K562 (cell line): Measurements from ENCODE around the gene SLC35E1. TPM values are rescaled to one million over a fixed set of nuclear protein-coding genes. Genes with fewer than 3 reads are reported as not detected.
A peak's percentile ranks its signal among the peaks of the same experiment; 100 is the strongest.

Experiments
- ATAC-seq: fragments of 200-7000 bp; cut with Tn5 transposase; 3 replicates; pipeline ENCODE4 v1.9.1; 2020; ENCODE audit warnings: moderate library complexity
- BruUV-seq: library from RNA; stranded (reverse); fragments of 400-500 nt; replicated peaks from 2 replicates; lab custom pipeline; 2021; lab: Mats Ljungman, UMichigan
- CTCF ChIA-PET: fragments of 300-600 bp; formaldehyde crosslinking; extraction: SDS; loops from one replicate; lab custom pipeline; 2021; ENCODE audit warnings: low intra/inter-chr PET ratio; lab: Yijun Ruan, JAX
- POLR2A ChIA-PET: fragments of 300-600, 350-650 bp; sonication (Branson Sonifier 250); formaldehyde crosslinking; extraction: SDS; loops from one replicate; lab custom pipeline; 2021; ENCODE audit warnings: antibody characterized with exemption, inconsistent platforms; lab: Yijun Ruan, JAX
- DNase-seq, 4 experiments: peaks; one replicate each; pipeline versions ENCODE4 v3.0.0 to v3.0.0-alpha.2; 2011 to 2018; ENCODE audit warnings: low spot score in 3 of 4, mixed read lengths in 3 of 4; ENCODE audit errors: extremely low read depth in 1 of 4
- FAIRE-seq: peaks from 2 replicates; lab custom pipeline; 2011; peaks lifted over from hg19 to GRCh38; lab: Jason Lieb, UNC
- H2AFZ ChIP-seq: 2 replicates; pipeline ENCODE4 v1.6.0; 2011; ENCODE audit warnings: low read depth, low read length, control low read depth, inconsistent platforms
- H3K27ac ChIP-seq: fragments of 200-600 bp; 3 replicates; pipeline ENCODE4 v1.8.0; 2011; ENCODE audit warnings: low read depth, mild to moderate bottlenecking, control low read depth, inconsistent platforms, low read length, moderate library complexity, mixed read lengths; ENCODE audit errors: extremely low read depth
- H3K27me3 ChIP-seq, 2 experiments: fragments of 300-600 bp in 1 of 2; 2 replicates in 1 of 2; 3 replicates in 1 of 2; pipeline versions ENCODE4 v1.6.0 to v1.8.0; 2011; ENCODE audit warnings: inconsistent platforms in 2 of 2, low read length in 2 of 2, mild to moderate bottlenecking in 1 of 2, mixed read lengths in 1 of 2, moderate library complexity in 1 of 2; ENCODE audit not compliant: control insufficient read depth in 2 of 2, insufficient read depth in 2 of 2
- H3K36me3 ChIP-seq: fragments of 300-600 bp; 3 replicates; pipeline ENCODE4 v1.8.0; 2011; ENCODE audit warnings: mild to moderate bottlenecking, low read length, inconsistent platforms; ENCODE audit not compliant: control insufficient read depth, insufficient read depth
- H3K4me1 ChIP-seq, 2 experiments: fragments of 200-600 bp in 1 of 2; replicated peaks in 1 of 2; 2 replicates in 1 of 2; 3 replicates in 1 of 2; pipeline versions ENCODE4 v1.5.1 to v1.8.0; 2011; ENCODE audit warnings: inconsistent platforms in 2 of 2, low read length in 2 of 2, mild to moderate bottlenecking in 1 of 2, mixed read lengths in 1 of 2, moderate library complexity in 1 of 2; ENCODE audit not compliant: control insufficient read depth in 2 of 2, insufficient read depth in 2 of 2
- H3K4me2 ChIP-seq: 2 replicates; pipeline ENCODE4 v1.6.1; 2011; ENCODE audit warnings: low read length, control low read depth, inconsistent platforms, mixed read lengths; ENCODE audit not compliant: insufficient read depth
- H3K4me3 ChIP-seq: fragments of 200-600 bp; sonication (generic), shearing (Covaris generic); 2 replicates; pipeline ENCODE4 v1.5.1; 2016; ENCODE audit warnings: control low read depth, inconsistent platforms
- H3K79me2 ChIP-seq: fragments of 200-600 bp; 3 replicates; pipeline ENCODE4 v1.8.0; 2011; ENCODE audit warnings: low read length, inconsistent platforms; ENCODE audit not compliant: control insufficient read depth, insufficient read depth
- H3K9ac ChIP-seq, 2 experiments: 2 replicates each; pipeline versions ENCODE4 v1.6.0 to v1.6.1; 2011; ENCODE audit warnings: low read depth in 2 of 2, low read length in 2 of 2, control low read depth in 1 of 2, inconsistent platforms in 1 of 2, mild to moderate bottlenecking in 1 of 2, mixed read lengths in 1 of 2; ENCODE audit not compliant: insufficient read depth in 1 of 2
- H3K9me1 ChIP-seq: one replicate; pipeline ENCODE4 v1.6.0; 2011; ENCODE audit warnings: inconsistent platforms, mild to moderate bottlenecking, low read length, moderate library complexity; ENCODE audit not compliant: control insufficient read depth, insufficient read depth
- H3K9me3 ChIP-seq: replicated peaks from 2 replicates; pipeline ENCODE4 v1.5.1; 2011; ENCODE audit warnings: low read depth, low read length, inconsistent platforms; ENCODE audit not compliant: control insufficient read depth, insufficient read depth
- H4K20me1 ChIP-seq: replicated peaks from 2 replicates; pipeline ENCODE4 v1.6.1; 2011; ENCODE audit warnings: low read length, inconsistent platforms, mixed read lengths; ENCODE audit not compliant: control insufficient read depth, insufficient read depth
- CAMTA2 ChIP-seq: fragments of 250-450 bp; sonication (Bioruptor Pico); conservative IDR thresholded peaks from 2 replicates; pipeline ENCODE4 v1.5.1; 2022
- CBX2 ChIP-seq: fragments of 200-600 bp; sonication (generic); IDR thresholded peaks from one replicate; pipeline ENCODE4 v1.6.1; 2012; ENCODE audit warnings: mild to moderate bottlenecking, low read length, inconsistent platforms; ENCODE audit not compliant: insufficient read depth, poor library complexity, severe bottlenecking
- DPF2 ChIP-seq: fragments of 450-650 bp; IDR thresholded peaks from 2 replicates; pipeline ENCODE4 v1.6.1; 2016
- IFI16 ChIP-seq: fragments of 250-450 bp; sonication (Bioruptor Pico); IDR thresholded peaks from 2 replicates; pipeline ENCODE4 v2.1.2; 2022; ENCODE audit warnings: mild to moderate bottlenecking, inconsistent platforms
- MAFK ChIP-seq: IDR thresholded peaks from 2 replicates; pipeline ENCODE4 v1.6.1; 2011; ENCODE audit warnings: low read length, improper control_type of control experiment
- MEIS2 ChIP-seq: fragments of 450-650 bp; IDR thresholded peaks from 2 replicates; pipeline ENCODE4 v1.6.1; 2014; ENCODE audit warnings: mild to moderate bottlenecking; ENCODE audit not compliant: partially characterized antibody
- MYNN ChIP-seq, 2 experiments: sonication (generic); formaldehyde crosslinking in 1 of 2; IDR thresholded peaks; 2 replicates each; pipeline versions ENCODE4 v1.5.0 to v1.6.1; 2016 to 2020; ENCODE audit warnings: antibody characterized with exemption in 1 of 2, missing genetic modification reagents in 1 of 2
- NR2C2 ChIP-seq, 2 experiments: fragments of 200-800 bp in 1 of 2; sonication (Bioruptor generic) in 1 of 2; sonication (generic) in 1 of 2; formaldehyde crosslinking in 1 of 2; IDR thresholded peaks; 2 replicates each; pipeline versions ENCODE4 v1.6.1 to v1.8.0; 2016 to 2022; ENCODE audit warnings: mild to moderate bottlenecking in 1 of 2, missing compliant biosample characterization in 1 of 2, missing genetic modification characterization in 1 of 2, missing genetic modification reagents in 1 of 2
- NUFIP1 ChIP-seq: fragments of 450-650 bp; IDR thresholded peaks from 2 replicates; pipeline ENCODE4 v1.6.1; 2018; ENCODE audit not compliant: partially characterized antibody
- POLR2A ChIP-seq: fragments of 450-650 bp; conservative IDR thresholded peaks from 2 replicates; pipeline ENCODE4 v1.6.1; 2016
- POLR2B ChIP-seq: fragments of 450-650 bp; IDR thresholded peaks from 2 replicates; pipeline ENCODE4 v1.6.1; 2018; ENCODE audit warnings: low read depth; ENCODE audit not compliant: partially characterized antibody
- POLR2G ChIP-seq: fragments of 200-400 bp; formaldehyde crosslinking; IDR thresholded peaks from 2 replicates; pipeline ENCODE4 v1.6.1; 2017; ENCODE audit warnings: low read depth, mild to moderate bottlenecking, antibody characterized with exemption, low read length, moderate library complexity
- RBM22 ChIP-seq: fragments of 200-400 bp; formaldehyde crosslinking; IDR thresholded peaks from 2 replicates; pipeline ENCODE4 v1.6.1; 2018; ENCODE audit warnings: low read length, low read depth; ENCODE audit not compliant: poor library complexity, severe bottlenecking
- SMAD3 ChIP-seq: fragments of 450-650 bp; formaldehyde crosslinking; conservative IDR thresholded peaks from 2 replicates; pipeline ENCODE4 v1.4.0; 2020; ENCODE audit warnings: mild to moderate bottlenecking
- TAF15 ChIP-seq: fragments of 200-400 bp; formaldehyde crosslinking; IDR thresholded peaks from 2 replicates; pipeline ENCODE4 v1.6.1; 2017; ENCODE audit warnings: mild to moderate bottlenecking, low read depth, low read length, moderate library complexity
- ZNF445 ChIP-seq: fragments of 250-450 bp; sonication (Bioruptor Pico); IDR thresholded peaks from 2 replicates; pipeline ENCODE4 v1.4.0; 2020; ENCODE audit warnings: low read depth, mild to moderate bottlenecking, moderate library complexity
- ZSCAN32 ChIP-seq: fragments of 450-650 bp; formaldehyde crosslinking; IDR thresholded peaks from 2 replicates; pipeline ENCODE4 v1.4.0; 2020; ENCODE audit warnings: mild to moderate bottlenecking, moderate library complexity
- WGBS: fragments of 100-300 bp; shearing (Covaris generic); methylation state at CpG from one replicate; pipeline ENCODE4 v1.1.6; 2016; ENCODE audit warnings: low coverage, mixed read lengths; ENCODE audit not compliant: insufficient coverage; ENCODE audit errors: missing lambda C conversion rate; 5-methylcytosine and 5-hydroxymethylcytosine counted together
- in situ Hi-C: fragments of 300-500 bp; cut with MboI; formaldehyde crosslinking; loops from 4 replicates; pipeline ENCODE4 v1.15.0; 2018; ENCODE audit warnings: inconsistent platforms, mixed read lengths
- intact Hi-C: fragments of 100-400 bp; cut with micrococcal nuclease; formaldehyde crosslinking; loops from 2 replicates; pipeline ENCODE4 v1.14.2; 2022
- polyA plus RNA-seq, 8 experiments: library from polyadenylated mRNA; depleted of rRNA in 4 of 8; stranded (reverse) in 5 of 8; unstranded in 3 of 8; fragments of >200 nt; fragmentation: Nextera tagmentation in 2 of 8; fragmentation: Illumina TruSeq in 1 of 8; extraction: Ambion mirVana in 2 of 8; extraction: Trizol in 1 of 8; gene quantifications; 2 replicates each; pipeline versions ENCODE4 v1.2.1 to v1.2.3, GENCODE V29; 2011 to 2014; ENCODE audit warnings: inconsistent platforms in 1 of 8, missing spikeins in 1 of 8
- total RNA-seq, 7 experiments: library from RNA; depleted of rRNA in 6 of 7; stranded (reverse); fragments of >200 nt in 6 of 7; fragmentation: Illumina TruSeq in 2 of 7; extraction: Trizol in 2 of 7; gene quantifications; 2 replicates each; pipeline versions ENCODE4 v1.2.1 to v1.2.3, GENCODE V29; 2011 to 2021; ENCODE audit warnings: low replicate concordance in 1 of 7
- TF ChIP-seq, protein P1 (sequence below): fragments of 250-450 bp; sonication (Bioruptor Pico); IDR thresholded peaks from 2 replicates; pipeline ENCODE4 v1.5.1; 2021; ENCODE audit warnings: mild to moderate bottlenecking

Gene SLC35E1
- total and polyA plus RNA-seq, 9 of the 15 experiments (the other 6 are each of a cell fraction or from before 2014, with no cell fraction given) = 15.0 to 40.1 (median 25.7) TPM

DNA sequence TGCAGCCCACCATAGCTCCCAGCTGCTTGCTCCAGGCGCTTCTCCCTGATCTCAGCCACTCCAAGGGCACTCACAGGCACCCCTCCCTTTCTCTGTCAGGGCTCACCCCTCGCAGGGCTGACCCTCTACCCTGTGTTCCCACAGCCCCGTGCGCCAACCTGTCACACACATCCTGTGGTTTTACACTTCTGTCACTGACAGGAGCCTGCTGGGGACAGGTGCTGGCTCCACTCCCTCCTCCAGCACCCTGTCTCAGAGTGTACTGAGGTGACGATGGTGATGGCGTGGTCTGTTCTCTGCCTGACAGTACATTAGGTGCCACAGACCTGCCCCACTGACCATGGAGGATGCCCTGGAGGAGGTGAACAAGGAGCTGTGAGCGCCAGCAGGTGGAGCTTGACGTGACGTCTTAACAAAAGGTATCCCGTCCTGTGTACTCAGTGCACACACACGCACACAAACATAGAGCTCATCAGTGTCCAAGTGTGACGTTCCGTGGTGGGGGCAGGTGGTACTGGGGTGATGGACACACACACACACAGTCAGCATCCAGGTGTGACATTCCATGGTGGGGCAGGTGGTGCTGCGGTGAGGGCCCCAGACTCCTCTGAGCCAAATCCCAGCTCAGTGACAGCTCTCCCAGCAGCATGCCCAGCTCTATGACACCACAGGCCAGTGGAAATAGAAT, 55.1 kb downstream of the SLC35E1 start:
- WGBS = 86% methylated on average over 14 of the region's 14 CpGs
- no TSS peak for BruUV-seq
- TF ChIP-seq RBM22 (peak; percentile 37), MEIS2 (no peak), ZSCAN32 (CRISPR knock-in tag) (no peak), POLR2A (peak; percentile 72; the same call in 1 of the 2 replicates), ZNF445 (CRISPR knock-in tag) (no peak), POLR2B (peak; percentile 52), TAF15 (no peak), DPF2 (no peak), POLR2G (peak; percentile 39; the same call in 1 of the 2 replicates), SMAD3 (CRISPR knock-in tag) (no peak), MAFK (no peak), MYNN (IDR thresholded peaks at IDR 0.05) (peak; percentile 61; the same call in 1 of the 2 replicates), MYNN (CRISPR knock-in tag; IDR thresholded peaks at IDR 0.05) (no peak), NR2C2 (CRISPR knock-in tag; IDR thresholded peaks at IDR 0.05) (no peak), NR2C2 (tag; IDR thresholded peaks at IDR 0.05) (no peak), IFI16 (CRISPR knock-in tag) (no peak), NUFIP1 (no peak), CBX2 (no peak), CAMTA2 (CRISPR knock-in tag) (no peak)
- TF ChIP-seq, protein P1, sequence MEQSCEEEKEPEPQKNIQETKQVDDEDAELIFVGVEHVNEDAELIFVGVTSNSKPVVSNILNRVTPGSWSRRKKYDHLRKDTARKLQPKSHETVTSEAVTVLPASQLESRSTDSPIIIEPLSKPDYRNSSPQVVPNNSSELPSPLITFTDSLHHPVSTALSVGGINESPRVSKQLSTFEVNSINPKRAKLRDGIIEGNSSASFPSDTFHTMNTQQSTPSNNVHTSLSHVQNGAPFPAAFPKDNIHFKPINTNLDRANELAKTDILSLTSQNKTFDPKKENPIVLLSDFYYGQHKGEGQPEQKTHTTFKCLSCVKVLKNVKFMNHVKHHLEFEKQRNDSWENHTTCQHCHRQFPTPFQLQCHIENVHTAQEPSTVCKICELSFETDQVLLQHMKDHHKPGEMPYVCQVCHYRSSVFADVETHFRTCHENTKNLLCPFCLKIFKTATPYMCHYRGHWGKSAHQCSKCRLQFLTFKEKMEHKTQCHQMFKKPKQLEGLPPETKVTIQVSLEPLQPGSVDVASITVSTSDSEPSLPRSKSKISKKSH = no peak
- Histone ChIP-seq H3K4me2 (no peak overlapping the region), H3K9me3 (no peaks in the 10 kb centered on the region), H3K9me1 (no peaks in the 10 kb centered on the region), H3K27ac (no peak overlapping the region), H3K9ac (no peak overlapping the region; a peak in 1 of 4 replicates), H3K4me3 (no peak overlapping the region), H2AFZ (no peak overlapping the region), H3K36me3 (peaks cover 78% of the 10 kb centered on the region), H4K20me1 (peaks cover 9% of the 10 kb centered on the region; the same call in 1 of the 2 replicates), H3K4me1 (peaks cover 0 to 14% of the 10 kb centered on the region in 2 experiments; a peak in 2 of 5 replicates), H3K79me2 (no peaks in the 10 kb centered on the region), H3K27me3 (no peaks in the 10 kb centered on the region)
- ATAC-seq = peak; percentile 15
- FAIRE-seq = peak; percentile 40
- intact Hi-C loops (no loop called here), in situ Hi-C loops (no loop called here)
- ChIA-PET POLR2A (interaction anchor here (0.6 to 1.6 kb wide), 6 partner anchors 12 to 1707 kb away, joined by 3 to 6 read pairs (median 3); partner anchors contain the start of gene MED26), CTCF (no interaction called here)
- DNase-seq = no peak
